PC-9 (cell line): Measurements from ENCODE around the gene TMUB1. TPM values are rescaled to one million over a fixed set of nuclear protein-coding genes. Genes with fewer than 3 reads are reported as not detected.

ENCODE experiments used
- BruUV-seq: library from RNA; stranded (reverse); fragments of 400-500 nt; replicated peaks from 2 replicates; lab custom pipeline; 2021; lab: Mats Ljungman, UMichigan
- CTCF ChIA-PET: fragments of 300-600 bp; sonication (Branson Sonifier 250); formaldehyde crosslinking; loops from one replicate; lab custom pipeline; 2022; ENCODE audit warnings: antibody characterized with exemption; lab: Charles Lee
- POLR2A ChIA-PET: fragments of 300-600 bp; sonication (Branson Sonifier 250); formaldehyde crosslinking; loops from one replicate; lab custom pipeline; 2022; ENCODE audit warnings: antibody characterized with exemption; ENCODE audit not compliant: unreplicated experiment; lab: Charles Lee
- DNase-seq, 2 experiments: peaks; one replicate each; pipeline versions ENCODE4 v3.0.0 to v3.0.0-alpha.2; 2015 to 2022; ENCODE audit warnings: mixed read lengths in 1 of 2
- H2AFZ ChIP-seq: fragments of 200-600 bp; sonication (generic); 2 replicates; pipeline ENCODE4 v1.8.1; 2017; ENCODE audit warnings: antibody characterized with exemption
- H3F3A ChIP-seq: fragments of 200-600 bp; sonication (generic); 2 replicates; pipeline ENCODE4 v1.8.1; 2017; ENCODE audit warnings: antibody characterized with exemption, mild to moderate bottlenecking, low read depth; ENCODE audit not compliant: insufficient read depth
- H3K27ac ChIP-seq: fragments of 200-600 bp; sonication (generic); 2 replicates; pipeline ENCODE4 v1.6.1; 2016; ENCODE audit warnings: mixed run types
- H3K27me3 ChIP-seq: fragments of 200-600 bp; sonication (generic); 2 replicates; pipeline ENCODE4 v1.6.1; 2016; ENCODE audit warnings: low read depth, mixed run types; ENCODE audit not compliant: insufficient read depth
- H3K36me3 ChIP-seq: fragments of 200-600 bp; sonication (generic); 2 replicates; pipeline ENCODE4 v1.6.1; 2016; ENCODE audit warnings: low read depth, mixed run types
- H3K4me1 ChIP-seq: fragments of 200-600 bp; sonication (generic); replicated peaks from 2 replicates; pipeline ENCODE4 v1.6.1; 2016; ENCODE audit warnings: mixed run types; ENCODE audit not compliant: insufficient read depth
- H3K4me2 ChIP-seq: fragments of 200-600 bp; sonication (generic); 2 replicates; pipeline ENCODE4 v1.6.1; 2017; ENCODE audit warnings: mixed run types
- H3K4me3 ChIP-seq: fragments of 200-600 bp; sonication (generic); 2 replicates; pipeline ENCODE4 v1.6.1; 2016; ENCODE audit warnings: mixed run types
- H3K79me2 ChIP-seq: fragments of 200-600 bp; sonication (generic); 2 replicates; pipeline ENCODE4 v1.6.1; 2017; ENCODE audit warnings: low read depth, mixed run types
- H3K9me2 ChIP-seq: fragments of 200-600 bp; sonication (generic); 2 replicates; pipeline ENCODE4 v1.8.1; 2017; ENCODE audit warnings: mild to moderate bottlenecking; ENCODE audit not compliant: insufficient read depth
- H3K9me3 ChIP-seq: fragments of 200-600 bp; sonication (generic); 2 replicates; pipeline ENCODE4 v1.8.1; 2016; ENCODE audit warnings: low read depth; ENCODE audit not compliant: insufficient read depth
- H4K20me1 ChIP-seq: fragments of 200-600 bp; sonication (generic); 2 replicates; pipeline ENCODE4 v1.8.1; 2017; ENCODE audit not compliant: insufficient read depth
- CTCF ChIP-seq: fragments of 200-600 bp; sonication (generic); conservative IDR thresholded peaks from 2 replicates; pipeline ENCODE4 v1.6.1; 2017; ENCODE audit warnings: mixed run types, antibody characterized with exemption, mild to moderate bottlenecking, moderate library complexity
- EZH2 ChIP-seq: fragments of 200-600 bp; sonication (generic); IDR thresholded peaks from 2 replicates; pipeline ENCODE4 v1.8.0; 2017; ENCODE audit warnings: antibody characterized with exemption, low read depth
- intact Hi-C: fragments of 100-400 bp; cut with micrococcal nuclease; formaldehyde crosslinking; loops from one replicate; pipeline ENCODE4 v1.10.0; 2022; ENCODE audit not compliant: unreplicated experiment
- total RNA-seq: library from RNA; stranded (reverse); gene quantifications from 2 replicates; pipeline ENCODE4 v1.2.3, GENCODE V29; 2021

The TMUB1 gene
- total RNA-seq, 1 experiment from 2014 or later = 87.8 TPM

DNA sequence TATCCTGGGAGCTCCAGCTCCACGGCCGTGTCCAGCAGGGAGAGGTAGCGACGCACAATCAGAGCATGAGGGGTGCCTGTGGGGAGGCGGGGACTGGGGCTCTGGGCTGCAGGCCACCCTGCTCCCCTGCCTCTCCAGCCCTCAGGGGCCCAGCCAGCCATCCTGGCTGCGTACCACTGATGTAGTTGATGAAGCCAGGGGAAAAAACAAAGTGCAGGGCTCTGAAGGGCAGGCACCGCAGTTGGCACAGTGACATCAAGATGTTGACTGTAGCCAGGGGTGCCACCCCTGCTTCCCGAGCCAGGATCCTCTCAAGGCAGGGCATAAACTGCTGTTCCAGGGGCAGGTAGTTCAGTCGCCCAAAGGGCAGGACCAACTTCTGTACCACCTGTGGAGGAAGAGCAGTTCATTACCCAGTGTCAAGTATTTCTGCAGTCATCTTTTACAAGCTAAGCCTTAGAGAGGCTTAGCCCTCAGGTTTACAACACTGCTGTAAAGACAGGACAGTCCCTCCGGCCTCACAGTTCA is 5.5 kb downstream of the TMUB1 start:
- no peak for TF ChIP-seq CTCF
- no peak for TF ChIP-seq EZH2
- peaks cover 19% of the 10 kb centered on the region for H3K4me1 ChIP-seq
- H3K36me3 ChIP-seq = no peaks in the 10 kb centered on the region
- DNase-seq = no peak
- ChIA-PET POLR2A (interaction anchor here (0.7 kb wide), 1 partner anchor 12 kb away, joined by 3 read pairs; no protein-coding TSS in a partner anchor), CTCF (no interaction called here)
- no peaks in the 10 kb centered on the region for H3K9me3 ChIP-seq
- H3K27me3 ChIP-seq = no peaks in the 10 kb centered on the region
- H3K4me2 ChIP-seq = no peak overlapping the region
- peaks cover 34% of the 10 kb centered on the region for H3K79me2 ChIP-seq
- no TSS peak for BruUV-seq
- no peak overlapping the region for H3K4me3 ChIP-seq
- H2AFZ ChIP-seq = no peak overlapping the region
- H4K20me1 ChIP-seq = peaks cover 8% of the 10 kb centered on the region; the same call in 1 of the 2 replicates
- no peak overlapping the region for H3K27ac ChIP-seq
- intact Hi-C loops = no loop called here
- H3F3A ChIP-seq = peaks cover 58% of the 10 kb centered on the region
- H3K9me2 ChIP-seq = no peaks in the 10 kb centered on the region

DNA sequence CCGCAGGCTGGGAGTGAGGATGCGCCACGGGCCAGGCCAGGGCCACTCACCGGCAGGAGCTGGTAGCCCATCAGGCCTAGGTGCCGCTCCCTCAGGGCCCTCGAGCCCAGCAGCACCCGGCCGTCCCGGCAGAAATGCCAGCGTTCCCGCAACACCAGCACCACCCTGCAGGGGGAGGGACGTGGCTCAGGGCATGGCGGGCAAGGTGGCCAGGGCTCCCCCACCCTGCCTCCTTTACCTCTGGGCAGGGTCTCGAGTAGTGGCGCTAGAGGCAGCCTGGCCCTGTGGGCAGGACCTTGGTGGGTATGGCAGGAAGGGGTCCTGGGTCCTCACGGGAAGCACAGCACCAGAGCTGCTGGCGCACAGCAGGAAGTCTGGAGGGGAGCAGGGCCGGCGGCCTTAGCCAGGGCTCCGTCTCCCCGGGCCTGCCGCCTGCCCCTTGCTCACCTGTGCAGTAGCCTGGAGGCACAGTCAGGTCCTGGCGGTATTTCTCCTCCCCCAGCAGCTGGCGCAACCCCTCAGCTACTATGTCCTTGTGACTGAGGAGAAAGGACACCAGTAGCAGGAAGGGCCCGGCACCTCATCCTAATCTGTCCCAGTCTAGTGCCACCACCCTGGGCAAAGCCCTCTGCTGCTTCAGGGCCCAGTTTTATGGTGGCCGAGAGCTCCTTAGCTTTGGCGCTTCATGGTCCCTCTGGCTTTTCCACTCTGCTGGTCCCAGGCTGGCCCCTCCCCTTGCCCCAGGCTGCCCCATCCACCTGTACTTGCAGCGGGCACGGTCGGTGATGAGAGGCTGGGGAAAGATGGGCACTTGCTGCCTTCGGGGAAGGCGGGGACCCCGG is 6.2 kb downstream of the TMUB1 start:
- peak in 1 of 2 experiments; percentile 48 for DNase-seq
- no peaks in the 10 kb centered on the region for H3K27me3 ChIP-seq
- H3K4me3 ChIP-seq = no peak overlapping the region
- no peak overlapping the region for H3K27ac ChIP-seq
- H3K79me2 ChIP-seq = peaks cover 27% of the 10 kb centered on the region
- H3K4me1 ChIP-seq = peaks cover 14% of the 10 kb centered on the region
- peaks cover 8% of the 10 kb centered on the region; the same call in 1 of the 2 replicates for H4K20me1 ChIP-seq
- no peak overlapping the region for H2AFZ ChIP-seq
- no TSS peak for BruUV-seq
- TF ChIP-seq EZH2 = no peak
- peak; percentile 53 for TF ChIP-seq CTCF
- no peaks in the 10 kb centered on the region for H3K9me2 ChIP-seq
- H3K36me3 ChIP-seq = peaks cover 3% of the 10 kb centered on the region; the same call in 1 of the 2 replicates
- ChIA-PET CTCF (interaction anchor here (0.5 kb wide), 1 partner anchor 14 kb away, joined by 4 read pairs; no protein-coding TSS in a partner anchor), POLR2A (interaction anchor here (0.6 kb wide), 1 partner anchor 9 kb away, joined by 5 read pairs; no protein-coding TSS in a partner anchor)
- H3K4me2 ChIP-seq = no peak overlapping the region
- H3F3A ChIP-seq = peaks cover 56% of the 10 kb centered on the region
- intact Hi-C loops = no loop called here
- H3K9me3 ChIP-seq = no peaks in the 10 kb centered on the region

GRCh38 chr7:151075978-151076426 is 7.3 kb downstream of the TMUB1 start:
- Histone ChIP-seq H3K27ac (no peak overlapping the region), H3K27me3 (no peaks in the 10 kb centered on the region), H3K79me2 (peaks cover 20% of the 10 kb centered on the region), H2AFZ (no peak overlapping the region), H4K20me1 (peaks cover 8% of the 10 kb centered on the region; the same call in 1 of the 2 replicates), H3F3A (peaks cover 45% of the 10 kb centered on the region), H3K4me1 (peaks cover 6% of the 10 kb centered on the region), H3K9me2 (no peaks in the 10 kb centered on the region), H3K9me3 (no peaks in the 10 kb centered on the region), H3K4me2 (no peak overlapping the region), H3K36me3 (peaks cover 3% of the 10 kb centered on the region; the same call in 1 of the 2 replicates), H3K4me3 (no peak overlapping the region)
- TF ChIP-seq CTCF = no peak
- no peak for TF ChIP-seq EZH2
- intact Hi-C loops = no loop called here
- CTCF ChIA-PET = no interaction called here
- no peak for DNase-seq
- BruUV-seq = TSS peak; percentile 8
- POLR2A ChIA-PET = interaction anchor here (0.6 kb wide), 1 partner anchor 1079 kb away, joined by 8 read pairs; no protein-coding TSS in a partner anchor
